Activated CD4-positive, alpha-beta T cell treated with anti-CD3 and anti-CD28 coated beads, Interleukin-2, amount 50 U/mL, for 4 hours (primary cell): ENCODE data around the gene EPN2.
"Not testable (repeated sequence)": the region's sequence is repeated elsewhere in the genome, so short reads cannot be mapped to it uniquely, and the experiment has no call there.

Source experiments
- DNase-seq, 2 experiments: peaks; one replicate each; pipeline ENCODE4 v3.0.0-alpha.2; 2020

The EPN2 gene

DNA sequence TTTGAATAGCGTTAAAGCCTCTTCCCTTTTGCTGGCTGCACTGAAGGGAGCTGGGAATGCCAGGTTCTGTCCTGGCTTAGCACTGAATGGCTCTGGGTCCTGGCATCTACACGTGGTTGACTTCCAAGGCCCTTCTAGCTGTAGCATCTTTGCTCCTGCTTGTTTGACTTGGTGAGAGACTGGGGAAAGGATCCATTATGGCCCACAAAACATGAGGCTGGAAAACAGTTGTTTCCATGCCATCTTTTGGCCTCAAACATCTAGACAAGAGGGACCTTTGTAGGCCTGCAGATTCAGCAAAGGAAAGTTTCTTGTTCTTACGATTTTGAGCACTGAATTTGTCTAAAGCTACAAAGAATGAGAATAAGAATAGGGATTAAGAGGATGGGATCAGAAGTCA lies 32.5 kb downstream of the EPN2 start:
- no peak for DNase-seq

DNA sequence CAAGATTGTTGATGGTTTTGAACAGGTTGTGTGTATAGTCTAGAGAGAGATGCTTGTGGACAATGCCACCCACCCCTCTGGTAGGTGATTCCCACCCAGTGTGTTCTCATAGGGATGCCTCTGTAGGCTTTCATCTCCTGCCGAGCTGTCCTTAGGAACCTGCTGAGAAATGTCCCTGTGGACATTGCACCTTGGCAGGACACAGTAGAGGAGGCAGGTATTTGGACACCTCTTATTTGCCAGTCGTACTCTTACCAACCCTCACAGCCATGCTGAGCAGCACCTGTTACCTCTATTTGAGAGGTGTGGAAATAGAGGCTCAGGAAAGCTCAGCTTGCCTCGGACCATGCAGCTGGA lies 33.2 kb downstream of the EPN2 start:
- DNase-seq = no peak

DNA sequence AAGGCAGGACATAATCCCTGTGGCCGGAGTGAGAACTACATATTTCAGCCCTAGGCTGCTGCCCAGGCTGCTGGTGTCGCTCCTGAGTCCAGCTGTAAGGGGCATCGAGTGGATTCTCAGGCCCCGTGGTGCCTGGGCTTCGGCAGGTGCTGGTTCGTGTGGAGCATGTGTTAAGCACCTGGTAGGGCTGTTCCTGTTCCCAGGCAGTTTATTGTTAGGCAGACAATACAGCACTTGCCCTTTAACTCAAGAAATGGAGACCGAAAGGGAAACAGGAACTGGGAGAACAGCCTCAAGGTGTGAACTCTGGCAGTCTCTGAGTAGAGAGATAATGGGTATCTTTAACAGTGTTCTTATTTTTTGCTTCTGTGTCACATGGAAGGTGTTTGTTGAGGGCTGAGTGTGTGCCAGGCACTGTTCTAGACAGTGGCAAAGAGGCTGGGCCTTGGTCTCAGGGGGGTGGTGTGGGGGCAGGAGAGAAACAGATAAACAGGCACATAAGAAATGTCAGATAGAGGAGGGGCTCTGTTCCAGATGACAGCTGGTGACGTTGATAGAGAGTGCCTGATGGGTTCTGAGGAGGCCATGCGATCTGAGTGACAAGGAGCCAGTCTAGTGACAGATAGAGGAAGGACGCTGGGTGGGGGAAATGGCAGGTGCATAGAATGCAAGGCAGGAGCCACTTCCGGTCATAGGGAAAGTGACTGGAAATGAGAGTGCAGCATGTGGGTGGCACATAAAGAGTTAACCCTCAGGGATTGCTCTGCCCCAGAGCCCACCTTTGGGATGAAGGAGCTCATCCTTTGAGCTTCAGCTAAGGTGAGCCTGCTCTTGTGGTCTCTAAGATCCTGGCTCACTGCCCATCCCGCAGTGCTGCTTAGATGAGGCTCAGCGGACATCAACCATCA lies 33.8 kb downstream of the EPN2 start:
- DNase-seq = no peak

DNA sequence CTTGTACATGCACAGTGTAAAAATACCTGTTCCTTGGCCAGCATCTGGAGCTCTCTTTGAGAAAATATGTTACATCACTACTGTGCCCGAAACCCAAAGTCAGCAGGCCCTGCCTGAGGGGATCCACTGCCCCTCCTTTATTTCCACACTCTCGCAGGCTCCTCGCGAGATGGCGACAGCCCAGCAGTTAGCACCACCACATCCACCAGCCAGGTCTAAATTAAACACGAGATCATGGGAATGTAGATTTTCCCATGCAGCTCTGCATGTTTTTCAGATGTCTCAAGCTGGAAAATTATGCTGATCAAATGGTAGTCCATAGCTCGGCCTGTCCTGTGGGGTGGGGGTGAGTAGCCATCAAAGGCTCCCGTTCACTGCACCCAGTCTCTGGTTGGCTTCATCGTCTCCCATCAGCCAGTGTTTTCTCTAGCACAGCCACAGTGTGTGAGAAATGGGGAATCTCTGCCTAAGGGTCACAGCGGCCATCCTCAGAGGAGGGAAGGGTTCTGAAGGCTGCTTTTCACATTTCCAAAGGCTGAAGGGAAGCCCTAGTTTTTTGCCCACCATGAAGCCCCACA lies 34.7 kb downstream of the EPN2 start:
- DNase-seq = no peak

DNA sequence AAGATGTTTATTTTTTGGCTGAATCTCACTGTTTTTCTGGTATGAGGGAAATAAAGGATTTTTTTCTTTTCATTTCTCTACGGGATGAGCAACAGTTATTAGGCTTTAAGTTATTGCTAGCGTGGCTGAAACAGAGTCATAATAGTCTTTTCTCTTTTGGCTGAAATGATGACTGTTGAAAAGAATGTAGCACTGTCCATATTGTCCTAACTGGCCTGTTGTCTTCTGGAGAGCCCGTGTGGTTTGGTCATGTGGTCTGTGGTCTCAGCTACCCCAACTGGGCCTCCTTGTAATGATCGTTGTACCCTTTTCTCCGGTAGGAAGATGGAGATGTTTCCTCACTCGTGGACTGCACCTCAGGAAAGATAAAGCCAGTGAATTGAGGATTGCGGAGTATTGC lies 36.6 kb downstream of the EPN2 start:
- no peak for DNase-seq

DNA sequence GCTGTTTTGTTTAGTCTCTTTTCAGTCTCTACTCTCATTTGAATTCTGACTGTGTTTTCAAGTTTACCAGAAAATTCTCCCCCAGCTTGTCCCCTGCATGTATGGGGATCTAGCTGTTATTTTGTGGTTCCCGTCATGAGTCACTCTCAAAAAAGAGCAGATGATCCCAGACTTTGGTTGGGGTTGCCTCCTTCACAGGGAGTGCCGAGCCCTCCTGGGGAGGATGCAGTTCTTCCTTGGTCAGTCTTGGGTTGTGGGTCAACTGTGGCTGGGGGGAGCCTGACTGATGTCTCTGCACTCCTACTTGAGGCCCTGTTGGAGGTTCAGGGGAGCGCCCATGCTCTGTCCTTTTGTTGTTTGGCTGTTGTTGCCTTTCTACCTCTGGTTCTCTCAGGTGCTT lies 37.7 kb downstream of the EPN2 start:
- no peak for DNase-seq

DNA sequence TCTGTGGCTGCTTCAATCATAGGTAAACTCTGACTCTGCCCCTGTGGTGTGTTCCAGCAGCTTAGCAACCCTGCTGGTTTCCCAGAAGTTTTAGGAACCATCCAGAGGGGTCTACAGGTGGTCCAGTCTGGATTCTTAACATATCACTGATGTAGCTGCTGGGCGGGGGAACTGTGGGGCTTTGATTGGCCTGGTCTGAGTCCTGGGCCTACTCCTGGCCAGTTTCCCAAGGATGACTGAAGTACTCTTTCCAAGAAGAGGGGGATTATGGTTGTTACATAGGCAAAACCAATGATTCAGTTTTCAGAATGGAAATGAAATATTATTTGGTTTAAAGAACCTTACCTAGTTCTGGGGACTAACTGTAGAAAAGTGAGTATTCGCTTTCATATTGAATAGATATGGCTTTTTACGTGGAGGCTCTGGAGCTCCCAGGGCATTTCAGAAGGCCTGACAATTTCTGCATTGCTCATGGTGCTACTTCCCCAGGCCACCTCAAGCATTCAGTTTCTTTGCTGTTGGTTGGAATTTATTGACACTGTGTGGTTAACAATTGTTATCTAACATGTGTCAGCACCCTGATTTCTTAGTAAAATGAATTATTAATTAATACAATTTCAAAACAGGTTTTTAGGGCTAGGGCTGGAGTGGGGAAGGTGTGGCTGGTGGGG lies 38.4 kb downstream of the EPN2 start:
- no peak for DNase-seq

DNA sequence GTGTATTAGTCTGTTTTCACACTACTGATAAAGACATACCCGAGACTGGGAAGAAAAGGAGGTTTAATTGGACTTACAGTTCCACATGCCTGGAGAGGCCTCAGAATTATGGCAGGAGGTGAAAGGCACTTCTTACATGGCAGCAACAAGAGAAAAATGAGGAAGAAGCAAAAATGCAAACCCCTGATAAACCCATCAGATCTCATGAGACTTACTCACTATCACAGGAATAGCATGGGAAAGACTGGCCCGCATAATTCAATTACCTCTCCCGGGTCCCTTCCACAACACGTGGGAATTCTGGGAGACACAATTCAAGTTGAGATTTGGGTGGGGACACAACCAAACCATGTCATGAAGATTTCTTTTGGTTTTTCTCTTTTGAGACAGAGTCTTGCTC lies 41.1 kb downstream of the EPN2 start:
- DNase-seq = not testable (repeated sequence)

DNA sequence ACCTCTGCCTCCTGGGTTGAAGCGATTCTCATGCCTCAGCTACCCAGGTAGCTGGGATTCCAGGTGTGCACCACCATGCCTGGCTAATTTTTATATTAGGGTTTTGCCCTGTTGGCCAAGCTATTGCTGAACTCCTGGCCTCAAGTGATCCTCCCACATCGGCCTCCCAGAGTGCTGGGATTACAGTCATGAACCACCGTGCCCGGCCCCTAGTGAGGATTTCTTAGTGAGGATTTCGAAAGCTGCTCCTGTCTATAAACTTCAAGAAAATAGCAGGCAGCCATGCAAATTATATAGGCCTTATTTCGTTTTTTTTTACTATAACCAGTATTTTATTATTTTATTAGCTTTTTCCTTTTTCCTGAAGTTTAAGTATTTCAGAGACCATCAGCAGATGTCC lies 41.6 kb downstream of the EPN2 start:
- DNase-seq = no peak

DNA sequence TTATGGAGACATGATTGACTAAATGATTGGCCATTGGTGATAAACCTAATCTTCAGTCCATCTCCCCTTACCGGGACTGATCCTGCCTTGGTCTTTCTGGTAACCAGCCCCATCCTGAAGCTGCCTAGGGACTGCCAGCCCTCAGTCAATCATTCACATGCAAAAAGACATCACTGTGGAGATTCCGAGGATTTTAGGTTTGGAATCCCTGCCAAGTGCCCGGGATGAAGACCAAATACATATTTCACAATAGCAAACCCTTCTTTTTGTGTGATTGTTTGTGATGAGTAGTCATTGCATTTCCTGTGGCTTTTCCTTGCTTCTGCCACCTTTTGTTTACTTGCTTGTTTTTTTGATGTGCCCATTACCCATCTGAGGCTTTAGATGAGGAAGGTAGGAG lies 44.0 kb downstream of the EPN2 start:
- no peak for DNase-seq

DNA sequence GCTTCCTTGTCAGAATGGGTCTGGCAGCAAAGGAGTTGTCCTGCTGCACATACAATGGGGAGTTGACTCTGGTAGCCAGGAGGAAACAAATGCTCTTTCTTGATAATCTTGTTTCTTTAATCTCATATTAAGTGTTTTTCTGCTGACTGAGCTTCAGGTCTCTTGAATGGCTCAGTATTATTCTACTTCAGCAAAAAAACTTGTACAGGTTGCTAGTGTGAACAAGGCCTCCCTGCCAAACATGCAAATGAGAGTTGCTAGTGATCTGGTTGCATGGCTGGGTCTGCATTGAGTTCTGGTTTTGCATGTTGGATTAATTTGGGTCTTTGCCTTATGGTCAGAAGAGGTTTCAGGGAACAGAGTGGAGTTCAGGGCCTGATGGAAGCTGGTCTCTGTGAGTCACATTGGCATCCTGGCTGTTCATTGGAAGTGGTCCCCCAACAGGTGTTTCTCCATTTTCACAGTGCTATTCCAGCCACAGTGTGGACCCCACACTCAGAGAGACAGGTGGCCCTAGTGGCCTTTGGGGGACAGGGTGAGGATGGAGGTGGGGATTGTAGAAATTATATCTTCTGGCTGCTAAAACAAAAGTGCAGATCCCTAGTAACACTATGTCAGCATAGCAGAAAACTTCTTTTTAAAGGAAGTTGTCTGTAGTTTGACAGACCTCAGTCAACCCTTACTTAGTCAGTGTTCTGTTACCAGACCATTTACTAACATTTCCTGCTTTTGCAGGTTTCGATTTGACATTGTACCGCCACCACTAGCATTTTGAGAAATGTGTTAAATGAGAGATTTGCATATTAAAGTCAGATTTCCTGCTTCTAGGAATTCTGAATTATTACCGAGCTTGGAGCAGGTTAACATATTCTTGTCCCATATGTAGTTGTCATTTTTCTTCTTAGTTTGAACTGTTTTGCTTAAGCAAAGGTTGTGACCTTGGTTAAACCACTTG lies 47.1 kb downstream of the EPN2 start:
- DNase-seq = no peak

DNA sequence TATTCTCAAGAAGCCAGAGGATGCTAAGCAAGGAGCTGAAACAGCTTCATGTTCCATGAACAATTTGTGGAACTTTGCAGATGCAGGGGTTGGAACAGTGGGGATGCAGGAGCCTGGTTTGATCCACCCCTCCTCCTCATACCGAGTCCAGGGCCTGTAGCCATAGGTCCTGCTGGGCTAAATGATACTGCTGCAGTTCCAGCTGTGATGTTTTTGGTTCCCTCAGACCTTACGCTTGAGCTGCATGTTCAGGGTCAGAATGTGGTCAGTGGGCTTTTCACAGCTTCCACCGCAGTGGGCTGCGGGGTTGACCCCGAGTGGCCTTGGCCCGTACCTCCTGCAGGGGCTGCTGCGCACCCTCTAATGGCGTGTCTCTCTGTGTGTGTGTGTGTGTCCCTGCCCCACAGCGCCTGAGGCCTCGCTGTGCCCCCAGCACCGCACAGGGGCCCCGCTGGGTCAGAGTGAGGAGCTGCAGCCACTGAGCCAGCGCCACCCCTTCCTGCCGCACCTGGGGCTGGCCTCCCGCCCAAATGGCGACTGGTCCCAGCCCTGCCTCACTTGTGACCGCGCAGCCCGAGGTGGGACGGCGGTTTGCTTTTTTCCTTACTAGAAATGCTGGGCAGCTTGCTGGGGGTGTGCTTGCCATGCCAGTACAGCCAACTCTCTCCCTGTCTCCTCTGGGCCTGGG lies 48.2 kb downstream of the EPN2 start:
- DNase-seq = no peak

DNA sequence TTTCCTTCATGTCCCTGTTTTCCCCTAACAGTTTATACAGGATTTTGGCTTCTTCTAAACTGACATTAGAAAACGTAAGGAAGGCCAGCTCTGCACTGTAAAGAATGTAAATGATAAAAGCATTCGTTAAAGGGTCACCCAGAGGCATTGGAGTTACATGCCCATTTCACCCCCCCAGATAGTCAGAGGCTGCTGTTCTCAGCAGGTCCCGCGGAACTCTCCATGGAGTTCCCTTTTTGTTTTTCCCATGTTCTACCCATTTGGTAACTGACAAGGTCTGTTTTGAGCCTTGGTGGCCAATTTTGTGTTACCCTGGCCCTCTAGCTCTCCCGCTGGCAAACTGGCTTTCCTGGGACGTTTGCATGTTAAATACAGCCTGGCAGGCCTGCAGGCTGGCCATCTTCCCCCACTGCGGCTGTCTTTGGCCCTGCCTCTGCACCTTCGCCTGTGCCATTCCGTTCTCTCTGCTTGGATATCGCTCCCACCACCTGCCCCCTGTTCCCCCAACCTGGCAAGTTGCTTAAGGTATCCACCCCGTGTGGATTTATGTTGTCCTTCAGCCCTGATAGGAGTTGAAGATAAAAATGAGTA lies 49.7 kb downstream of the EPN2 start:
- no peak for DNase-seq

DNA sequence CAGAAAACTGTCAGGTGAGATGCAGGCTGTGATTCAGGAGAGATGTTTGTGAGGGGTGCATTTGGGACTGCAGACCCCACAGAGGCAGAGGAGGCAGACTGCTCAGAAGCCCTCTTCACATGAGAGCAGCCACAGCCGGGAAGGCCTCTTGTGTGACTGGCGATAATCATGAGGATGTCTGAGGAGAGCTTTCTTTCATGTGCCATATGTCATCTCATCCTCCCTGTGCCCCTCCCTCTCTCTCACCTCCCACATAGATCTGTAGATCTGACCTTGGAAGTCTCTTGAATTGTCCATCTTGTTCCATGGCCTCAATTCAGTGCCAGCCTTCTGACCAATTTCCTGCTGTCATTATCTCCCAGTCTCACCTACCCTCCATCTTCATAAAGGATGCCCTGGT lies 50.5 kb downstream of the EPN2 start:
- no peak for DNase-seq

DNA sequence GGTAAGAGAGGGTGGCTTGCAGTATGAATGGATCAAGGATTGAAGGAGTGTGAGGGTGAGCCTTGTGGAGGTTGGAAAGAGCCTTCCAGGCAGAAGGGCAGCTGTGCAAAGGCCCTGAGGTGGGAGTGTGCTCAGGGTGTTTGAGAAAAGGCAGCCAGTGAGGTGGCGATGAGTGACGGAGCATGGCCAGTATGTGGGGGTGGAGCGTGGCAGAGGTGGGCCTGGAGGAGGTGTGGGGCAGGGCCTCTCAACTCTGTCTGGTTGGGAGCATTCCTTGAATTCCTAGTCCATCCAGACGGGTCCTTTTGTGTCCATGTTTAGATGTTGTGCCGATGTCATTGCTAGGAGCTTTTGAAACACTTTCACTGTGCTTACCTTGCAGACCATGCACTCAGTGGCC lies 51.3 kb downstream of the EPN2 start:
- no peak for DNase-seq

DNA sequence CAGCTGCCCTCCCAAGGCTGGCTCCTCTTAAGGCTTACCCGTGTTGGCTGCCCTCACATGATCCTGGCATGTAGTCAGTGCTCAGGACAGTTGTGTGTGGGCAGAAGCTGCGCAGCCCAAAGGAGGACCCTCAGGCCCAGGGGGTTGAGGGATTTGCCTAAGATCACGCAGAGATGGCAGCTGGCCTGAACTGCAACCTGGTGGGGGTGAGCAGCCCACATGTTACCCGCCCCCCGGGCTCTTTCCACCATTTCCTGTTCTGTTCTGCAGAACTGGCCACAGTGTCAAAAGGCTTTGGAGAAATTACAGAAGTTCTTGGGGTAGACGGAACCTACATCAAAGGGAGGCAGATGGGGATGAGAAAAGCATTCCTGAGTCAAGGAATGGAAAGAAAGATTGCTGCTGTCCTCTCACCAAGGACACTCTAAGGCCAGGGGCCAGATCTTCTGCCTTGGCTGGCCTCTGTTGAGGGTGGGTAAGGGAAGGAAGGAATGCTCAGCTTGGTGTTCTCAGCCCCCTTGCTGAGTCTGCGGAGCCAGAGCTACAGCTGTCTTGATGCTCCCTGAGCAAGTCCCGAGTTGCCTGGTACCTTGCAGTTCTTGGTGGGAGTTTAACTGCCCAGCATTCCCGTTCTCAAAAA lies 53.0 kb downstream of the EPN2 start:
- no peak for DNase-seq

DNA sequence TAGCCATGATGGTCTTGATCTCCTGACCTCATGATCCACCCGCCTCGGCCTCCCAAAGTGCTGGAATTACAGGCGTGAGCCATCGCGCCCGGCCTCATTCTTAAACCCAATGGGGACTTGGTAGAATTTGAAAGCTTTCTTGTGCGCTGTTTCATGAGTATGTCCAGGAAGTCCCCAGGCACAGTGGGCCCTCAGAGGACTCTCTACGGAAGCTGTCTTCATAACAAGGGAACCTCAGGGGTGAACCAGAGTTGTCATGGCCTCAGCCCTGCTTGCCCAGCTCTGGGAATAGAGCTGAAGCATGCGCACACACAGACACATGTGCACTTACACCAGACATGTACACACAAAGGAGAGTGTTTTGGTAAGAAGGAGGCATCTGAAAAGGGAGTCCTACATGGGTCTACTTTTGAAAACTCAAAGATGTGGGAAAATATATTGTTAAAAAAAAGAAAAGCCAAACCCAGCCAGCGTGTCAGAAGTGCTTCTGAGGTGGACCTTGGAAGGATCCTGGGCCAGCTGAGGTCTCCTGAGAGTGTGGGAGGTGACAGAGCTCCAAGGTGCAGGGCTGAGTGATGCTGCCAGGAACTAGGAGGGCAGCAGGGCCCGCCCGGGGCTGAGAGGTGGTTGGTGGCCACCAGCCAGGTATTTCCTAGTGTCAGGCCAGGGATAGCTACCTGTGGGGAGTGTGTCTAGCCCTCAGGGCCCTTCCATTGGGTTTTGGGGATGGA lies 54.6 kb downstream of the EPN2 start:
- DNase-seq = no peak

DNA sequence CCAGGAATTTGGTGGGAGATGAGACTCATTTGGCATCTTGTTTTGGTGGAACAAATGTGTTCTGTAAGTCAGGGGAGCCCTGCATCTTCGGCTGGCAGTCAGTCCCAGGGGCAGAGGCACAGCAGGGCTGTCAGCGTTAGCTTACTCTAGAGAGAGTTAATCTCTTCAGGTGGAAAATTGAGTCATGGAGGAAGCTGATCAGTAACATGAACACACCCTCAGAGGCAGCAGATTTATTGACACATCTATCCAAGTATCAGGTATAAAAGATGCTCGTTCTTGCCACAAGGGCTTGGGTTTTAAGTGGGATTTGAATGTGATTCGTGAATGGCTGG lies 55.2 kb downstream of the EPN2 start:
- DNase-seq = no peak

DNA sequence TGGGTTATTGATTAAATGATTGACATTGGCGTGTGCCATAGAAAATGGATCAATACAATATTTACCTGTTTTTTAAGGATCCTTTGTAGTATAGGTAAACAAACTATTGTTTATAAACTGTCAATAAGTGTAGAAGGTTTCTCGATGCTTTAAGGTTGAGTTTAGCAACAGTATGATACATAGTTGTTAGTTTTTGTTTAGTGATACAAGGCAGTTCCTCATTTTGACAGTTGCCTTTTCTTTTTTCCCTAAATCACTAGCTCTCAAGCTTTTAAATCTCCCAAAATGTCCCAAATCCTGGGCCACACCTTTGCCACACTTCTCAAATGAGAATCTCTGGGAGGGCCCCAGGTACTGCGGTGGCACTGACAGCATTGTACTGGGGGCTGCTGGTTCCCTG lies 57.3 kb downstream of the EPN2 start:
- DNase-seq = no peak

DNA sequence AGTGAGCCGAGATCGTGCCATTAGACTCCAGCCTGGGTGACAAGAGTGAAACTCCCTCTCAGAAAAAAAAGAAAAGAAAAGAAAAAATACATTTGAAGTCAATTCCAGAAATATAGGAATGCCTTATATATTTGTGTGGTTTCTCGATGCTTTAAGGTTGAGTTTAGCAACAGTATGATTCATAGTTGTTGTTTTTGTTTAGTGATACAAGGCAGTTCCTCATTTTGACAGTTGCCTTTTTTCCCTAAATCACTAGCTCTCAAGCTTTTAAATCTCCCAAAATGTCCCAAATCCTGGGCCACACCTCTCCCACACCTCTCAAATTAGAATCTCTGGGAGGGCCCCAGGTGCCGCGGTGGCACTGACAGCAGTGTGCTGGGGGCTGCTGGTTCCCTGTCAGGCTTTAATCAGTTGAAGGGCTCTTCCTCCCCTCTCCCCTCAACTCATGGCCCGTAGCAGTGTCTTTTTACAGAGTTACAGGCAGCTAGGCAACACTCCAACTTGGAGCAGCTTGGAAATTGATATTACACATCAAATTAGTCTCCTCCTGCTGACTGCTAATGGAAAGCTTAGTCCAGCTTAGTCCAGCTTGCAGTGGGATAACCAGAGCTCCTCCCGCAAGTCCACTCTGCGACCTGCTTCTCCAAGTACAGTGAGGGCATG lies 58.4 kb downstream of the EPN2 start:
- no peak for DNase-seq
